DND-41 (cell line): ENCODE data around the gene PPP1R12A.

Experiments used
- ATAC-seq: fragments of 200-7000 bp; cut with Tn5 transposase; 3 replicates; pipeline ENCODE4 v1.9.1; 2021; ENCODE audit warnings: low read depth; ENCODE audit not compliant: insufficient read depth
- DNase-seq: peaks from one replicate; pipeline ENCODE4 v3.0.0-alpha.2; 2020
- H2AFZ ChIP-seq: 2 replicates; pipeline ENCODE4 v1.6.0; 2012; ENCODE audit warnings: low read depth, low read length
- H3K27ac ChIP-seq: 2 replicates; pipeline ENCODE4 v1.5.1; 2012; ENCODE audit warnings: low read length, inconsistent platforms
- H3K27me3 ChIP-seq: fragments of 200-600 bp; sonication (generic); 2 replicates; pipeline ENCODE4 v1.6.0; 2012; ENCODE audit warnings: low read length, mild to moderate bottlenecking, inconsistent platforms; ENCODE audit not compliant: insufficient read depth, poor library complexity
- H3K36me3 ChIP-seq: 2 replicates; pipeline ENCODE4 v1.5.1; 2012; ENCODE audit warnings: low read length, inconsistent platforms; ENCODE audit not compliant: insufficient read depth
- H3K4me1 ChIP-seq: 2 replicates; pipeline ENCODE4 v1.5.1; 2012; ENCODE audit warnings: mild to moderate bottlenecking, low read length; ENCODE audit not compliant: insufficient read depth
- H3K4me2 ChIP-seq: 2 replicates; pipeline ENCODE4 v1.6.0; 2012; ENCODE audit warnings: mild to moderate bottlenecking, moderate library complexity, low read length, inconsistent platforms; ENCODE audit not compliant: insufficient read depth
- H3K4me3 ChIP-seq, 2 experiments: fragments of 200-600 bp in 1 of 2; shearing (Covaris generic) in 1 of 2; 2 replicates each; pipeline ENCODE4 v1.5.1; 2012 to 2016; ENCODE audit warnings: inconsistent platforms in 2 of 2, low read length in 2 of 2, mild to moderate bottlenecking in 2 of 2, low read depth in 1 of 2, moderate library complexity in 1 of 2
- H3K79me2 ChIP-seq: 2 replicates; pipeline ENCODE4 v1.6.0; 2012; ENCODE audit warnings: low read length, inconsistent platforms; ENCODE audit not compliant: insufficient read depth
- H3K9ac ChIP-seq: 2 replicates; pipeline ENCODE4 v1.6.0; 2012; ENCODE audit warnings: low read depth, mild to moderate bottlenecking, inconsistent platforms, low read length, moderate library complexity
- H3K9me3 ChIP-seq: 2 replicates; pipeline ENCODE4 v1.5.1; 2012; ENCODE audit warnings: low read length, moderate library complexity, mild to moderate bottlenecking, inconsistent platforms; ENCODE audit not compliant: insufficient read depth, severe bottlenecking
- H4K20me1 ChIP-seq: 2 replicates; pipeline ENCODE4 v1.6.0; 2012; ENCODE audit warnings: low read length; ENCODE audit not compliant: insufficient read depth
- EZH2 ChIP-seq: IDR thresholded peaks from 3 replicates; pipeline ENCODE4 v1.6.1; 2012; ENCODE audit warnings: borderline replicate concordance, low read depth, mild to moderate bottlenecking, moderate library complexity, low read length, inconsistent platforms; ENCODE audit not compliant: severe bottlenecking
- TF ChIP-seq, protein P1 (sequence below): IDR thresholded peaks from 2 replicates; pipeline ENCODE4 v1.5.1; 2012; ENCODE audit warnings: borderline replicate concordance, low read length, moderate library complexity, mild to moderate bottlenecking; ENCODE audit not compliant: poor library complexity, severe bottlenecking; ENCODE audit errors: extremely low read depth

Gene PPP1R12A

DNA sequence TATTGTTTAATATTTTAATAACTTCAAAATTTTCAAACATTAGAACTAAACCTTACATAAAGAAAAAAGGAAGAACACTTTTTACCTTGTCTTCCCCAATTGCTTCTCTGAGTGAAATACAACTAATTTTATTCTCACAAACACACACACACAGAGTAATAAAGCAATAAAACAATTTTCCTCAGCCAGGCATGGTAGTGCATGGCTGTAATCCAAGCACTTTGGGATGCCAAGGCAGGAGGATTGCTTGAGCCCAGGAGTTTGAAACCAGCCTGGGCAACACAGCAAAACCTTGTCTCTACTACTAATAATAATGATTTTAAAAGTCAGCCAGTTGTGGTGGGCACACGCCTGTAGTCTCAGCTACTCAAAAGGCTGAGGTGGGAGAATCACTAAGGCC, 13.1 kb downstream of the PPP1R12A start:
- H4K20me1 ChIP-seq: peaks cover 74% of the 10 kb centered on the region
- H3K4me3 ChIP-seq: no peak overlapping the region
- no peaks in the 10 kb centered on the region for H3K9me3 ChIP-seq
- H3K36me3 ChIP-seq: no peaks in the 10 kb centered on the region
- no peak overlapping the region for H3K4me2 ChIP-seq
- H3K27me3 ChIP-seq: no peaks in the 10 kb centered on the region
- H2AFZ ChIP-seq: no peak overlapping the region
- DNase-seq (no peak), ATAC-seq (no peak)
- TF ChIP-seq, protein P1, sequence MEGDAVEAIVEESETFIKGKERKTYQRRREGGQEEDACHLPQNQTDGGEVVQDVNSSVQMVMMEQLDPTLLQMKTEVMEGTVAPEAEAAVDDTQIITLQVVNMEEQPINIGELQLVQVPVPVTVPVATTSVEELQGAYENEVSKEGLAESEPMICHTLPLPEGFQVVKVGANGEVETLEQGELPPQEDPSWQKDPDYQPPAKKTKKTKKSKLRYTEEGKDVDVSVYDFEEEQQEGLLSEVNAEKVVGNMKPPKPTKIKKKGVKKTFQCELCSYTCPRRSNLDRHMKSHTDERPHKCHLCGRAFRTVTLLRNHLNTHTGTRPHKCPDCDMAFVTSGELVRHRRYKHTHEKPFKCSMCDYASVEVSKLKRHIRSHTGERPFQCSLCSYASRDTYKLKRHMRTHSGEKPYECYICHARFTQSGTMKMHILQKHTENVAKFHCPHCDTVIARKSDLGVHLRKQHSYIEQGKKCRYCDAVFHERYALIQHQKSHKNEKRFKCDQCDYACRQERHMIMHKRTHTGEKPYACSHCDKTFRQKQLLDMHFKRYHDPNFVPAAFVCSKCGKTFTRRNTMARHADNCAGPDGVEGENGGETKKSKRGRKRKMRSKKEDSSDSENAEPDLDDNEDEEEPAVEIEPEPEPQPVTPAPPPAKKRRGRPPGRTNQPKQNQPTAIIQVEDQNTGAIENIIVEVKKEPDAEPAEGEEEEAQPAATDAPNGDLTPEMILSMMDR: no peak
- TF ChIP-seq EZH2: no peak
- H3K4me1 ChIP-seq: no peaks in the 10 kb centered on the region
- H3K27ac ChIP-seq: no peak overlapping the region
- no peak overlapping the region for H3K9ac ChIP-seq
- peaks cover 99% of the 10 kb centered on the region for H3K79me2 ChIP-seq

DNA sequence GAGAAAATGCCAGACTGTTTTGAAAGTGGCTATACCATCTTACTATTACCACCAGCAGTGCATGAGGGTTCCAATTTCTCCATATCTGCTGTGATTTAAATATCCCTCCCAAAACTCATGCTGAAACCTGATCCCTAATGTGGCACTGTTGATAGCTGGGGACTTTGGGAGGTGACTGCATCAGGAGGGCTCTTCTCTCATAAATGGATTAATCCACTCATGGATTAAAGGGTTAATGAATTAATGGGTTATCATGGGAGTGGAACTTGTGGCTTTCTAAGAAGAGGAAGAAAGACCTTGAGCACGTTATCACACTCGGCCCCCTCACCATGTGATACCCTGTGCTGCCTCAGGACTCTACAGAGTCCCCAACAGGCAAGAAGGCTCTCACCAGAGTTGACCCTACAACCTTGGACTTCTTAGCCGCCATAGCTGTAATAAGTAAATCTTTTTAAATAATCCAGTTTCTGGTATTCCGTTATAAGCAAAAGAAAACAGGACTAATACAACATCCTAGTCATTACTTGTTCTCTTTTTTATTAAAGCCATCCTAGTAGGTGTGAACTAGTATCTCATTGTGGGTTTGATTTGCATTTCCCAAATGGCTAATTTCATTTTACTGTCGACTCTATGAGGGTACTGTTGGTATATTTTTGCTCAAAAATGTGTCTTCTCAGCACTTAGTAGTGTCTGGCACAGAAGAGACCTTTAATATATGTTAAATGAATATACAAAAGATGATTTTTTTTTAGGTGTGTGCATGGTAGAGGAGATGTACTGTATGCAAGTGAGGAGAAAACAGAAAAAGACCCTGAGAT, 14.3 kb downstream of the PPP1R12A start:
- Histone ChIP-seq H3K79me2 (peaks cover 99% of the 10 kb centered on the region), H4K20me1 (peaks cover 71% of the 10 kb centered on the region)

DNA sequence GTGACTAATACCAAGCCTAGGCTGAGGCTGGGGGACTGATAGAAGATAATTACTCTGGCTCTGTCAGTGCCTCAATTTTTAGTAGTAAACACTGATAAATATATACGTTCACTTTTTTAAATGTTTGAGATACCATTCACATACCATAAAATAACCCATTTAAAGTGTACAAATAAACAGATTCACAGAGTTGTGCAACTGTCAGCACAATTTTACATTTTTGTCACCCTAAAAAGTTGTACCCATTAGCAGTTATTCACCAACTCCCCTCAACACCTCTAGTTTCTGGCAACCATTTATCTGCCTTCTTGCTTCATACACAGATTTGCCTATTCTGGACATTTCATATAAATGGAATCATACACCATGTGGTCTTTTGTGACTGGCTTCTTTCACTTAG, 15.1 kb downstream of the PPP1R12A start:
- TF ChIP-seq, protein P1: no peak
- no peak for TF ChIP-seq EZH2
- H3K4me1 ChIP-seq: no peaks in the 10 kb centered on the region
- no peaks in the 10 kb centered on the region for H3K9me3 ChIP-seq
- H3K4me3 ChIP-seq: no peak overlapping the region
- H3K27ac ChIP-seq: no peak overlapping the region
- H3K4me2 ChIP-seq: no peak overlapping the region
- H3K9ac ChIP-seq: no peak overlapping the region
- no peak overlapping the region for H2AFZ ChIP-seq
- no peaks in the 10 kb centered on the region for H3K27me3 ChIP-seq
- ATAC-seq: no peak
- peaks cover 99% of the 10 kb centered on the region for H3K79me2 ChIP-seq
- DNase-seq: no peak
- H4K20me1 ChIP-seq: peaks cover 66% of the 10 kb centered on the region
- no peaks in the 10 kb centered on the region for H3K36me3 ChIP-seq

More for the DNA sequence above, 14.3 kb downstream of the PPP1R12A start:
- Histone ChIP-seq H3K4me2 (no peak overlapping the region), H2AFZ (no peak overlapping the region), H3K27ac (no peak overlapping the region), H3K9me3 (no peaks in the 10 kb centered on the region), H3K36me3 (no peaks in the 10 kb centered on the region), H3K4me3 (no peak overlapping the region), H3K9ac (no peak overlapping the region), H3K27me3 (no peaks in the 10 kb centered on the region), H3K4me1 (no peaks in the 10 kb centered on the region)
- no peak for ATAC-seq
- TF ChIP-seq, protein P1: no peak
- no peak for TF ChIP-seq EZH2
- DNase-seq: no peak
